Aortic smooth muscle cell (primary cell): Measurements from ENCODE around the gene POLR2H. TPM values are rescaled to one million over a fixed set of nuclear protein-coding genes. Genes with fewer than 3 reads are reported as not detected.

ENCODE experiments used
- total RNA-seq: library from RNA; depleted of rRNA; stranded (reverse); fragments of >200 nt; gene quantifications from 2 replicates; pipeline ENCODE4 v1.2.3, GENCODE V29; 2014

POLR2H gene
- 64.4 and 73.7 TPM in 2 replicates for total RNA-seq

GRCh38 chr3:184361532-184361931, at the start of gene POLR2H, which contains the start of gene CLCN2:
Gene POLR2H (plus strand): TSS chr3:184361710. CDS start chr3:184363493, 1,783 bp downstream.
Gene CLCN2 (minus strand): TSS chr3:184361605. CDS start chr3:184361479, 126 bp downstream.

GRCh38 chr3:184314363-184314699, 47.2 kb upstream of the POLR2H start, which contains the start of gene EIF4G1:
Gene EIF4G1 (plus strand): TSS chr3:184314606. CDS start chr3:184315797, 1,191 bp downstream.

GRCh38 chr3:184337399-184337714, 24.2 kb upstream of the POLR2H start, which contains the start of gene FAM131A:
Gene FAM131A (plus strand): TSS chr3:184337600. CDS start chr3:184337631, 31 bp downstream.

GRCh38 chr3:184377882-184378445, 16.5 kb downstream of the POLR2H start, which contains the start of gene THPO:
Gene THPO (minus strand): TSS chr3:184378207. CDS start chr3:184376259, 1,948 bp downstream.

GRCh38 chr3:184379358-184380184, 18.1 kb downstream of the POLR2H start, which contains the start of gene CHRD:
Gene CHRD (plus strand): TSS chr3:184380054. CDS start chr3:184380319, 265 bp downstream.

Other genes with a start within 250 kb of the POLR2H start
- 36.0 and 41.0 TPM in 2 replicates for gene EIF2B5, start 226.4 kb upstream of the POLR2H start, total RNA-seq
- gene DVL3, start 206.3 kb upstream of the POLR2H start, total RNA-seq, result 26.3 and 31.3 TPM in 2 replicates
- 577 and 754 TPM in 2 replicates for gene AP2M1, start 186.9 kb upstream of the POLR2H start, total RNA-seq
- 40.7 and 55.6 TPM in 2 replicates for gene ABCF3, start 175.5 kb upstream of the POLR2H start, total RNA-seq
- 0.06 TPM in 1 of 2 replicates, not detected in the other for gene VWA5B2, start 132.1 kb upstream of the POLR2H start, total RNA-seq
- gene ALG3, start 112.7 kb upstream of the POLR2H start, total RNA-seq, result 19.5 and 29.3 TPM in 2 replicates
- 2.2 and 3.2 TPM in 2 replicates for gene EEF1AKMT4, start 112.0 kb upstream of the POLR2H start, total RNA-seq
- gene CAMK2N2, start 100.2 kb upstream of the POLR2H start, total RNA-seq, result 0.50 and 0.66 TPM in 2 replicates
- not detected in 2 replicates for gene ECE2, start 85.7 kb upstream of the POLR2H start, total RNA-seq
- gene PSMD2, start 62.5 kb upstream of the POLR2H start, total RNA-seq, result 404 and 624 TPM in 2 replicates
- 374 and 376 TPM in 2 replicates for gene EIF4G1, start 47.1 kb upstream of the POLR2H start, total RNA-seq
- 32.1 and 33.5 TPM in 2 replicates for gene FAM131A, start 24.1 kb upstream of the POLR2H start, total RNA-seq
- gene CLCN2, start 105 bp upstream of the POLR2H start, total RNA-seq, result 2.9 and 3.4 TPM in 2 replicates
- 0.13 TPM in 1 of 2 replicates, not detected in the other for gene THPO, start 16.5 kb downstream of the POLR2H start, total RNA-seq
- gene CHRD, start 18.3 kb downstream of the POLR2H start, total RNA-seq, result 1.7 and 2.4 TPM in 2 replicates
- gene EPHB3, start 200.1 kb downstream of the POLR2H start, total RNA-seq, result 1.5 and 2.7 TPM in 2 replicates